ENCODE data around the gene ARL8B.
A peak's percentile ranks its signal among the peaks of the same experiment; 100 is the strongest.
"Not testable (repeated sequence)": the region's sequence is repeated elsewhere in the genome, so short reads cannot be mapped to it uniquely, and the experiment has no call there.

Gene ARL8B

GRCh38 chr3:5149306-5149880 is 27.3 kb downstream of the ARL8B start:
- no peak for DNase-seq

- no peak for DNase-seq
Measured at GRCh38 chr3:5151586-5151985, 29.5 kb downstream of the ARL8B start.

DNA sequence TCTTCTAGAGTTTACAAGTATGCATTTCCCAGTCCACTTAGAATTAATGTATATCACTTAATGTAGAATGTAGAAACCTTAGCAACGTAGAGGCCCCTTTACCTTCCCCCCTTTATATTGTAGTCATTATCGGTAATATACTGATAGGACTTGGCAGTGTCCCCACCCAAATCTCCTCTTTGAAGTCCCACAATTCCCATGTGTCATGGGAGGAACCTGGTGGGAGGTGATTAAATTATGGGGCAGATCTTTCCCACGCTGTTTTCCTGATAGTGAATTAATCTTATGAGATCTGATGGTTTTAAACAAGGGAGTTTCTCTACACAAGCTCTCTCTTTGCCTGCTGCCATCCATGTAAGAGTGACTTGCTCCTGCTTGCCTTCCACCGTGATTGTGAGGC is 31.0 kb downstream of the ARL8B start:
- DNase-seq = no peak

- no peak for DNase-seq
Measured at GRCh38 chr3:5155241-5155640, 33.1 kb downstream of the ARL8B start.

DNA sequence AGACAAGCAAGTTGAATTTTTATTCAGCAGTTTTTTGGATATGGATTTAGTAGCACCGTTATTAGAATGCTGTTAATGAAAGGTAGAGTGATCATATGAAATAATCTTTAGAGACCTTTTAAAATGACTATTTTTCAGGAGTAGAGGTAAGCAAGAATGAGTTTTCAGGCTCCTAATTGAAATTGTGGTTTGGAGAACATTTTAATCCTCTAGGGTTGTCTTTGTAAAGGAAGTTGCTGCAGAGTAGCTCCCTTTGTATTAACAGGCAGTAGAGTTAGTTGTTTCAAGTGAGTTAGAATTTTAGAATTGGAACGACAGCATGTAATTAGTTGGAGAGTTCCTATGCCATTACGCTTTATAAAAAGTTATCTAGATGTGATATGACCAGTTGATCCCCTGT is 38.2 kb downstream of the ARL8B start:
- DNase-seq = no peak

DNA sequence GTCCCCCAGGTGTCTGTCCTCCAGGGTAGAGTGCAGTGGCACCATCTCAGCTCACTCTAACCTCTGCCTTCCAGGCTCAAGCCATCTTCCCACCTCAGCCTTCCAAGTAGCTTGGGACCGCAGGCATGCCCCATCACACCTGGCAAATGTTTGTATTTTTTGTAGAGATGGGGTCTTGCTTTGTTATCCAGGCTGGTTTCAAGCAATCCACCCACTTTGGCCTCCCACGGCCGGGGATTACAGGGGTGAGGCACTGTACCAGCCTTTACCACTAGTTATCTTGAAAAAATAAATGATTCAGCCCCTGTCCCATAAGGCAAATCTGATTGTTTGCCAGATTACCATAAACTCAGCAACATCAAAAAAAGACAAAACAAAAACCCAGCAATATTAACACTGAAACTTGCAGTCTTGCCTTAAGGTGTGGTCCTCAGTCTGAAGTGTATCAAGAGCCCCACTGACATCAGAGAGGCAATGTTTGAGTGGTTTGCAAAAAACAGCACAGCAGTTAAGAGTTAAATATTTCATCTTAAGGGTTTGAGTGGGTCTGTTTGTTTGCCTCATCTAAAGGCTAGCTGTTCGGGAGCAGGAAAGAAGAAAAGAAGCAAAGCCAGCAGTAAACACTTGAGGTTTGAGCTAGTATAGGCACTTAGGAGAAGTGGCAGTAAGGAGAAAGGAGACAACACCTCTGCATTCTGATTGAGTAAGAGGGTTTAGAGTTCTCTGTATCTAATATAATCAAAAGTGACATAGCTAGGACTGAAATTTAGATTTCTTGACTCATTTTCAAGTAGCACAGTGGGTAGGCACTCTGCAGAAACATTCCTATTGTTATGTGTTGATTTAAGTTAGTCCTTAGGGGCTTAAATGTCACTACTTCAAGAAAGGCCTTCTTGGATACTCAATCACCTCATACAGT is 39.1 kb downstream of the ARL8B start:
- DNase-seq = no peak

- DNase-seq = no peak
Measured at GRCh38 chr3:5162102-5162501, 40.0 kb downstream of the ARL8B start.

- no peak for DNase-seq
Measured at GRCh38 chr3:5165698-5166097, 43.6 kb downstream of the ARL8B start.

- DNase-seq = no peak
Measured at GRCh38 chr3:5166846-5167245, 44.8 kb downstream of the ARL8B start.

- no peak for DNase-seq
Measured at GRCh38 chr3:5168110-5168509, 46.0 kb downstream of the ARL8B start.

DNA sequence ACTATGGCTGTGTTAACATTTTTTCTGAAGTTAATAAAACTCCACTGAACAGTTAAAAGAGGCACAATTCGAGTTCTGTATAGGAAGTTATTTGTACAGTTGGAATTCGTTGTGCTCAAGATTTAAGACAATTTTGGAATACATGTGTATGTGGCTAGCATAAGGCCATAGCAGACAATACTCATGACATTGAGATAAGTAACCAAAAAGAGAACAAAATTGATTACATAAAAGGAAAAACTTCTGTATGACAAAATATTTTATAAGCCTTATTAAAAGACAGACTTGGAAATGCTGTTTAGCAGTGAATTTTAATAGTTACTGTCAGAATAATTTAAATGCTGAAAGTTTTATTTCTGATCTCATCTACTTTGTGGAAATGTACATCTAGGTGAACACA is 47.7 kb downstream of the ARL8B start:
- no peak for DNase-seq

GRCh38 chr3:5170975-5171374 is 48.9 kb downstream of the ARL8B start:
- no peak for DNase-seq

DNA sequence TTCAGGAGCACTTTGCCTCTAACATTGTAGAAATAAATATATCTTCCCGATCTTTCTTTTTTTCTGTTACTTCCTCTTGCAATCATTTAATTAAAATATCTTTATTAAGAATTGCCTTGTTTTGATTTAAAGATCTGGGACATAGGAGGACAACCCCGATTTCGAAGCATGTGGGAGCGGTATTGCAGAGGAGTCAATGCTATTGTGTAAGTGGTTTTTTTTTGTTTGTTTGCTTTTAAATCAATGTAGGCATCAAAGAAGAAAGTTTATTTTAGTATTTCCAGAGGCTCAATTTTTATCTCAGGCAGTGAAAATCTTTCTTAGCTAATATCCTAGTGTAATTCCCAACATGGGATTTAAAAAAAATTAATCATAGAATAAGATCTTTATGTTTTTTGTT is 49.9 kb downstream of the ARL8B start:
- DNase-seq = no peak

DNA sequence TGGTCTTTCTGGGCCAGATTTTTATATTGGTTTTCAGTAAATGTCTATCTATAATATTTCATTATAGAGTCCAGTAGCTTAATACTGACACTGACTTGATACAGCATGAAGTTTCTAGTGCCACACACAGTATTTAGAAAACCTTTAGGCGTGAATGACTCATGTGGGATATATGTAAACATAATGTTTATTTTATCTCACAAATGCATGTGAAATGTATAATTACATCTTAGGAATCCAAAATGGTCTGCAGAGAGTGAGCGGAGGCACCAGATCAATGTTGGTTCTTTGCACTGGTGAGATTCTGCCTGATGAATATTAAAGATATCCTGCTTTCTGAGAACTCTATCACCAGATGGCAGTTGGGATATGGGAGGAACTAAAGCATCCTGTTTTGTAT is 56.9 kb downstream of the ARL8B start:
- not testable (repeated sequence) for DNase-seq

DNA sequence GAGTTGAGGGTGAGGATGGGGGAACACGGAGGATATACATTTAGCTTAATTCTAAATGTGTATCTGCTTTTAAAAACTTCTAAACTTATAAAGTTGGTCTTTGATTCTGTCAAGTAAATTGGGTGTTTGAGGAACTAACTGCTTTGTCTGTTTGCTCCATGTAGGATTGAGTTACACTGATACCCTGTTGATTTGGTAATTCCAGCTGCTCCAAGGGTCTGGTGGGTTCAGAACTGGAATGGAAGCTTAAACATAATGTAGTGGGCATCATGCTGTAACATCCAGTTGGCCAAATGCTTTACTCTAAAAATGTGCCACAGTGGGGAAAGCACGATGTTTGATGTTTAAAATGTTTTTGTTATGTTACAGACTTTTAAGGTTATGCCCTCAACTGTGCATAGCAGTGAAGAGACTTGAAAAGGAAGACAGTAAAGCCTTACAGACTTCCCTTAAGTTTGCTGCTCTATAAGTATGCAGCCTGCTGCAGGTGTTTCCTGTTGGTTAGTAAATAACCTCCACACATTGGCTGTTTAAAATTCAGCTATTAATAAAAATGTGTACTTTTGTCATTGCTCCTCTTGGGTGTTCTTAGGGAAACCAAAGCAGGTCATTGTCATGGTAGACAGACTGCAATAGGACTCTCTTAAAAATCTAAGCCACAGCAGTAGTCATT is 59.5 kb downstream of the ARL8B start:
- DNase-seq = no peak

- DNase-seq = not testable (repeated sequence)
Measured at GRCh38 chr3:5183714-5184113, 61.6 kb downstream of the ARL8B start.

GRCh38 chr3:5184499-5184898 is 62.4 kb downstream of the ARL8B start:
- no peak for DNase-seq

DNA sequence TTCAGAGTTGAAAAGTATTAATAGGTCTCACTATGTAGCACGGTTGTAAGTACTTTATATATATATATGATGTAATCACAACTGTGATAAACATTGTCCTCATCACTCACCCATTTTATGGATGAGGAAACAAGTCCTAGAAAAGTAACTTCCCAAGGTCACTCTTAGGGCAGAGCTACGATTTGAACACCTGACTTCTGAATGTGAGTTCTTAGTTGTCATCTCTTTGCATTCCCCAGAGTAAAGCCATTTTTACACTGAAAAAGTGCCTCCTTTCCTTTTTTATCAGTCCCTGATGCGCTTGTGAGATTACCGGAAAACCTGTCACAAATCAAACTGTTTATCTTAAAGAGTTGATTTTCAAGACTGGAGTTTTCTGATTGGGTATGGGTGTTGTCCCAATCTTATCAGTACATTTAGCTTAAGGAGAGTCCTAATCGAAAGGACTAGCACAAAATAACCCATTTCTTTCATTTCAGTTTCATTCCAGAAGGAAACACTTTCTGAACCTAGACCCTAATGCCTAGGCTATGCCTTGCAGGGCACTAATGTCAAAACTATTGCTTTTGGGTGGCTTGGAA is 63.1 kb downstream of the ARL8B start:
- DNase-seq = no peak

GRCh38 chr3:5186089-5186857 is 64.2 kb downstream of the ARL8B start:
- DNase-seq = no peak

DNA sequence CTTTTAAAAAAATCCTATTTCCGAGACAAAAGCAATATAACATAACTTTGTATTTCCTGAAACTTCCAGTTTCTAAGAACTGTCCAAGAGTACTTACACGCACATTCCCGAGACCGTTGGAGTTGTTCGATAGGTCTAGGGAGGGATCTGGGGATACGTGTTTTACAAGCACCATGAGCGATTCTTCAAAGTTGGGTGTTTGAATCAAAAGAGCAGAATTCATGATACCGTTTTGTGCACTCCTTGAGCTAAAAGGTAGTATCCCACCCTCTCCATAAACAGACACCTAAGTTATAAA is 64.7 kb downstream of the ARL8B start:
- no peak for DNase-seq

GRCh38 chr3:5187156-5187919 is 65.2 kb downstream of the ARL8B start, which contains the start of gene EDEM1:
EDEM1 (plus strand) TSS chr3:5187707; CDS start chr3:5187806, 99 bp downstream.
- peak; percentile 27 for DNase-seq

- DNase-seq = no peak
Measured at GRCh38 chr3:5187920-5188418, 65.9 kb downstream of the ARL8B start.

Data from NCI-H2107 (cell line).